Mesendoderm (in vitro differentiated cells): ENCODE measurements around the gene POLDIP2.

ENCODE experiments used
- DNase-seq: peaks from one replicate; pipeline ENCODE4 v3.0.0; 2013
- H2AK5ac ChIP-seq: 2 replicates; pipeline ENCODE4 v1.6.1; 2013; ENCODE audit warnings: low read length, inconsistent platforms
- H2BK120ac ChIP-seq: 2 replicates; pipeline ENCODE4 v1.6.1; 2013; ENCODE audit warnings: low read depth, mild to moderate bottlenecking, low read length, moderate library complexity, mixed read lengths
- H2BK15ac ChIP-seq: replicated peaks from 2 replicates; pipeline ENCODE4 v1.6.1; 2013; ENCODE audit warnings: low read depth, mild to moderate bottlenecking, moderate library complexity
- H2BK5ac ChIP-seq: 2 replicates; pipeline ENCODE4 v1.6.1; 2013; ENCODE audit warnings: low read length, inconsistent platforms
- H3K18ac ChIP-seq: 2 replicates; pipeline ENCODE4 v1.6.1; 2013; ENCODE audit warnings: mild to moderate bottlenecking, low read length, mixed read lengths
- H3K23ac ChIP-seq: one replicate; pipeline ENCODE4 v1.6.1; 2013; ENCODE audit warnings: low read length
- H3K27ac ChIP-seq: 2 replicates; pipeline ENCODE4 v1.5.1; 2013; ENCODE audit warnings: low read depth, mild to moderate bottlenecking, inconsistent platforms, low read length, moderate library complexity
- H3K27me3 ChIP-seq: 2 replicates; pipeline ENCODE4 v1.6.1; 2013; ENCODE audit warnings: low read length, control low read depth, mild to moderate bottlenecking, inconsistent platforms; ENCODE audit not compliant: insufficient read depth, poor library complexity
- H3K36me3 ChIP-seq: 2 replicates; pipeline ENCODE4 v1.6.1; 2013; ENCODE audit warnings: low read length, inconsistent platforms; ENCODE audit not compliant: control insufficient read depth, insufficient read depth
- H3K4ac ChIP-seq: one replicate; pipeline ENCODE4 v1.6.1; 2013; ENCODE audit warnings: low read depth, mild to moderate bottlenecking, low read length, moderate library complexity
- H3K4me1 ChIP-seq: 2 replicates; pipeline ENCODE4 v1.6.1; 2013; ENCODE audit warnings: low read depth, low read length, inconsistent platforms; ENCODE audit not compliant: control insufficient read depth
- H3K4me2 ChIP-seq: 2 replicates; pipeline ENCODE4 v1.6.1; 2013; ENCODE audit warnings: low read length
- H3K4me3 ChIP-seq: 2 replicates; pipeline ENCODE4 v1.5.1; 2013; ENCODE audit warnings: mild to moderate bottlenecking, low read length
- H3K56ac ChIP-seq: one replicate; pipeline ENCODE4 v1.6.1; 2013; ENCODE audit warnings: low read length
- H3K79me1 ChIP-seq: 2 replicates; pipeline ENCODE4 v1.6.1; 2013; ENCODE audit warnings: low read length, inconsistent platforms
- H3K79me2 ChIP-seq: 2 replicates; pipeline ENCODE4 v1.6.1; 2013; ENCODE audit warnings: mild to moderate bottlenecking, low read length; ENCODE audit not compliant: control insufficient read depth, insufficient read depth
- H3K9ac ChIP-seq: 2 replicates; pipeline ENCODE4 v1.6.1; 2013; ENCODE audit warnings: low read length, inconsistent platforms
- H4K5ac ChIP-seq: one replicate; pipeline ENCODE4 v1.6.1; 2013; ENCODE audit warnings: low read length
- H4K8ac ChIP-seq: one replicate; pipeline ENCODE4 v1.6.1; 2013; ENCODE audit warnings: low read depth, mild to moderate bottlenecking, control low read depth, low read length, moderate library complexity
- WGBS: extraction: QIAGEN DNeasy Blood & Tissue Kit; methylation state at CpG from one replicate; pipeline ENCODE4 v1.1.7; 2013; ENCODE audit warnings: low lambda C conversion rate, missing lambda C conversion rate; ENCODE audit not compliant: insufficient coverage; ENCODE audit errors: extremely low coverage; 5-methylcytosine and 5-hydroxymethylcytosine counted together

The POLDIP2 gene

DNA sequence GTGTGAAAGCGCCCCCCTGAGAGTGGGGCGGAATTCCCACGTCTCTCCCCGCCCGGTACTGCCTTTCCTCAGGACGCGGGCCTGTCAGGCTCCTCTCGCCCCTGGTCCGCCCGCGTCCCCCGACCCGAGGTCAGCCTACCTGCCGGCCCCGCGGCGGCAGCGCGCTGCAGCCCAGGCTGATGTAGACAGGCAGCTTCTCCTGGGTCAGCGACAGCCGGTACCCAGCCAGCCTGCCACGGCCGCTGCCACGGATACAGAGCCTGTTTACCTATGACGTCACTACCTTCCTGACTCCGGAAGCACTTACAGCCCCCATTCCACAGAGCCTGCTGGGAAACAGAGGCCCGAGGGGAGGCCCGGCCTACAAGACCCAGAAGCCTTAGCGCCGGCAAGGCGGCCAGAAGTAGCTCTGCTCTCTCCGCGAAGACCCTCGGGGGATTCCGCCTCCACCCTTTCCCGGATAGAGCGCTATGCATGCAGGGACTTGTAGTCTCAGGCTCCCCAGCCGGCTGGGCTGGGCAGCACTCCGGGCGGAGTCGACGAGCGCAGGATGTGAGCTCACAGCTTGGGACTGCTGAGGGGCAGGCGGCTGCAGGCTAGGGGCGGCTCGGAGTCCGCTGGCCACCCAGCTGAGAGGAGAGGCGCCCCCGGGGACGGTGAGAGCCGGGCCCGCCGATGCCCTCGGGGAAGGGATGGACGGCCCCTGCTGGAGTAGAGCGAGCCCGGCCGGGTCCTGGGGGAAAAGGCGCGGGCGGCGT lies 21.9 kb downstream of the POLDIP2 start, which contains the start of the genes IFT20 and TNFAIP1:
TSS of gene IFT20 (minus strand) at position 272 of the 758 bp plus-strand sequence. CDS start 3,487 bp downstream, outside the sequence.
TSS of gene TNFAIP1 (plus strand) at position 561 of the 758 bp plus-strand sequence. CDS start 3,761 bp downstream, outside the sequence.
- H4K8ac ChIP-seq: no peak within 1 kb of the TSS
- H2BK15ac ChIP-seq: no peak within 1 kb of the TSS
- no peak within 1 kb of the TSS for H2AK5ac ChIP-seq
- H3K4me2 ChIP-seq: peak within 1 kb of the TSS; percentile 81
- no peaks in the 10 kb centered on the region for H3K27me3 ChIP-seq
- H3K18ac ChIP-seq: peak within 1 kb of the TSS; percentile 35
- peaks cover 9% of the 10 kb centered on the region for H3K4me1 ChIP-seq
- H2BK5ac ChIP-seq: no peak within 1 kb of the TSS
- no peak within 1 kb of the TSS for H3K23ac ChIP-seq
- peak within 1 kb of the TSS; percentile 80 for H3K4me3 ChIP-seq
- WGBS: no CpG with 5 or more reads among the region's 62 CpGs
- H3K79me1 ChIP-seq: peaks cover 16% of the 10 kb centered on the region
- peak within 1 kb of the TSS; percentile 94 for H3K56ac ChIP-seq
- H3K36me3 ChIP-seq: no peaks in the 10 kb centered on the region
- peak within 1 kb of the TSS; percentile 71 for H3K27ac ChIP-seq
- no peak within 1 kb of the TSS for H4K5ac ChIP-seq
- peak within 1 kb of the TSS; percentile 86 for H3K9ac ChIP-seq
- DNase-seq: peak; percentile 100
- H2BK120ac ChIP-seq: no peak within 1 kb of the TSS
- H3K4ac ChIP-seq: peak within 1 kb of the TSS; percentile 10
- H3K79me2 ChIP-seq: peaks cover 18% of the 10 kb centered on the region

- Histone ChIP-seq H2BK120ac (no peak overlapping the region), H3K4me2 (peak overlapping the region; percentile 81), H3K18ac (no peak overlapping the region), H3K79me2 (peaks cover 18% of the 10 kb centered on the region), H3K27me3 (no peaks in the 10 kb centered on the region), H3K4ac (no peak overlapping the region), H3K27ac (no peak overlapping the region), H2AK5ac (no peak overlapping the region), H3K56ac (peak overlapping the region; percentile 84), H4K5ac (no peak overlapping the region), H3K9ac (peak overlapping the region; percentile 76), H3K36me3 (no peaks in the 10 kb centered on the region), H3K4me1 (peaks cover 9% of the 10 kb centered on the region), H3K4me3 (peak overlapping the region; percentile 54), H2BK5ac (no peak overlapping the region), H3K23ac (no peak overlapping the region), H2BK15ac (no peak overlapping the region), H4K8ac (no peak overlapping the region), H3K79me1 (peaks cover 16% of the 10 kb centered on the region)
- DNase-seq: no peak
- WGBS: no CpG with 5 or more reads among the region's 18 CpGs
Measured at GRCh38 chr17:28334666-28335200, 22.6 kb downstream of the POLDIP2 start.

- no peak overlapping the region for H3K23ac ChIP-seq
- no peak overlapping the region for H2BK5ac ChIP-seq
- no peak overlapping the region for H3K18ac ChIP-seq
- no peak overlapping the region for H3K27ac ChIP-seq
- H2BK15ac ChIP-seq: no peak overlapping the region
- H3K4me3 ChIP-seq: no peak overlapping the region
- no CpG with 5 or more reads among the region's 6 CpGs for WGBS
- H4K8ac ChIP-seq: no peak overlapping the region
- H4K5ac ChIP-seq: no peak overlapping the region
- DNase-seq: no peak
- H3K4me1 ChIP-seq: peaks cover 9% of the 10 kb centered on the region
- no peak overlapping the region for H2BK120ac ChIP-seq
- no peak overlapping the region for H3K56ac ChIP-seq
- peaks cover 2% of the 10 kb centered on the region for H3K36me3 ChIP-seq
- no peak overlapping the region for H3K4ac ChIP-seq
- H3K9ac ChIP-seq: no peak overlapping the region
- H2AK5ac ChIP-seq: no peak overlapping the region
- H3K27me3 ChIP-seq: no peaks in the 10 kb centered on the region
- peaks cover 18% of the 10 kb centered on the region for H3K79me2 ChIP-seq
- H3K4me2 ChIP-seq: no peak overlapping the region
- H3K79me1 ChIP-seq: peaks cover 14% of the 10 kb centered on the region
Measured at GRCh38 chr17:28334171-28334570, 23.2 kb downstream of the POLDIP2 start.

GRCh38 chr17:28333083-28333746 lies 24.1 kb downstream of the POLDIP2 start:
- H2BK120ac ChIP-seq: no peak overlapping the region
- H3K27me3 ChIP-seq: no peaks in the 10 kb centered on the region
- no CpG with 5 or more reads among the region's 1 CpG for WGBS
- H2BK5ac ChIP-seq: no peak overlapping the region
- no peak overlapping the region for H3K56ac ChIP-seq
- peaks cover 9% of the 10 kb centered on the region for H3K4me1 ChIP-seq
- peaks cover 4% of the 10 kb centered on the region for H3K36me3 ChIP-seq
- H4K8ac ChIP-seq: no peak overlapping the region
- DNase-seq: no peak
- H3K4me2 ChIP-seq: no peak overlapping the region
- no peak overlapping the region for H2BK15ac ChIP-seq
- no peak overlapping the region for H4K5ac ChIP-seq
- no peak overlapping the region for H3K4me3 ChIP-seq
- H3K18ac ChIP-seq: no peak overlapping the region
- H3K27ac ChIP-seq: no peak overlapping the region
- no peak overlapping the region for H3K9ac ChIP-seq
- H3K79me1 ChIP-seq: peaks cover 11% of the 10 kb centered on the region
- H2AK5ac ChIP-seq: no peak overlapping the region
- H3K23ac ChIP-seq: no peak overlapping the region
- peaks cover 12% of the 10 kb centered on the region for H3K79me2 ChIP-seq
- no peak overlapping the region for H3K4ac ChIP-seq

DNA sequence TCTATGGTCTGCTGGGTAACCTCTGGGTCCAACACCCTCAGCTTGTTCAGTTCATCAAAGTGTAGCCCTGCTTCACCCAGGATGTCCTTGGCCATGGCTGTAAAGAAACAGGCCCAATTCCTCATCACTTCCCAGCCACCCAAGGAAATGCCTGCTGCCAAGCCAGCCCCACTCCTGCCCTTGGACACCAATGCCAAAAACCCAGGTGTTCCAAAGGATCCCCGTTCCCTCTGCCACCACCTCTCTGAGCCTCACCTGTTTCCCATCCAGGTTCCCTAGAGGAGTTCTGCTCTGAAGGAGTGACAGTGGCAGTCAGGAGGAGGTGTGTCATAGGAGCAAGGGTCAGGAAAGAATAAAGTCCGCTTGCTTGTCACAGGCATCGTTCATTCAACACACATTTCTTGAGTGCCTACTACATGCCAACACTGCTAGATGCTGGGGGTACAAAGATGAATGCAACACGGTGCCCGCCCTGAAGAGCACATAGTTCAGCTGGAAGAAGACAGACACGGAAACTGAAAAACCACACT lies 25.4 kb downstream of the POLDIP2 start:
- Histone ChIP-seq H3K4me3 (no peak overlapping the region), H3K4me1 (peaks cover 9% of the 10 kb centered on the region), H3K9ac (no peak overlapping the region), H3K27me3 (no peaks in the 10 kb centered on the region), H3K56ac (no peak overlapping the region), H3K18ac (no peak overlapping the region), H2AK5ac (no peak overlapping the region), H3K79me1 (peaks cover 9% of the 10 kb centered on the region), H2BK15ac (no peak overlapping the region), H3K27ac (no peak overlapping the region), H3K36me3 (peaks cover 6% of the 10 kb centered on the region), H3K4ac (no peak overlapping the region), H3K4me2 (no peak overlapping the region), H4K8ac (no peak overlapping the region), H3K23ac (no peak overlapping the region), H2BK120ac (no peak overlapping the region), H2BK5ac (no peak overlapping the region), H3K79me2 (peaks cover 5% of the 10 kb centered on the region), H4K5ac (no peak overlapping the region)
- WGBS: no CpG with 5 or more reads among the region's 6 CpGs
- no peak for DNase-seq
